ENCODE results near the gene GPR42.

Gene GPR42

DNA sequence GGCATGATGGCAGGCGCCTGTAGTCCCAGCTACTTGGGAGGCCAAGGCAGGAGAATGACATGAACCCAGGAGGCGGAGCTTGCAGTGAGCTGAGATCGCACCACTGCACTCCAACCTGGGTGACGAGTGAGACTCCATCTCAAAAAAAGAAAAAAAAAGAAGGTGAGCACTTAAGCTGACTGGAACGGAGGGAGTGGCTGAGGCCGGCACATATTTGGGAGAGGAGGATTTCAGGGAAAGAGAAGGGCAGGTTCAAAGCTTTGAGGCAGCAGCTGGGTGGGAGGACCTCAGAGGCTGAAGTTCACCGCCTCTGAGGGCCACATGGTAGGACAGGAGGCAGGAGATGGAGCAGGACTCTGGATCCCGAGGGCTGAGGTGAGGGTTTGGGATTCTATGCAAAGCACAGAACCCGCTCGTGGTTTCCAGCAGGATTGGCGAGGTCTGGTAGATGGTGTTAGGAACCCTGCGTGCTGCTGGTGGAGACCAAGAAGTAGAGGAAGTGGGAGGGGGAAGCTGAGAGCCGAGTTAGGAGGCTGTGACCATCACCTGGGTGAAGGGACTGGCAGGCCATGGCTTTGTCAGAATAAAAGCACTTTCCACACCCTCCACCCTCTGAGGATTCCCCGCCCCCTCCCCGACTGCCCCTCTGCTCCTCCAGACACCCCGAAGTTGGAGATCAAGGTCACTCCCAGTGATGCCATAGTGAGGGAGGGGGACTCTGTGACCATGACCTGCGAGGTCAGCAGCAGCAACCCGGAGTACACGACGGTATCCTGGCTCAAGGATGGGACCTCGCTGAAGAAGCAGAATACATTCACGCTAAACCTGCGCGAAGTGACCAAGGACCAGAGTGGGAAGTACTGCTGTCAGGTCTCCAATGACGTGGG is 33.5 kb upstream of the GPR42 start:
- no peak for DNase-seq (ENCODE audit: low read depth)
- TF ChIP-seq MYC (IDR thresholded peaks at IDR 0.05; ENCODE audit: low read depth, low read length) (no peak), POLR2A (IDR thresholded peaks at IDR 0.05; ENCODE audit: extremely low read depth, insufficient read length) (no peak)
- TF ChIP-seq, protein P1, sequence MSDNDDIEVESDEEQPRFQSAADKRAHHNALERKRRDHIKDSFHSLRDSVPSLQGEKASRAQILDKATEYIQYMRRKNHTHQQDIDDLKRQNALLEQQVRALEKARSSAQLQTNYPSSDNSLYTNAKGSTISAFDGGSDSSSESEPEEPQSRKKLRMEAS (IDR thresholded peaks at IDR 0.05; ENCODE audit: low read depth, low read length): no peak

DNA sequence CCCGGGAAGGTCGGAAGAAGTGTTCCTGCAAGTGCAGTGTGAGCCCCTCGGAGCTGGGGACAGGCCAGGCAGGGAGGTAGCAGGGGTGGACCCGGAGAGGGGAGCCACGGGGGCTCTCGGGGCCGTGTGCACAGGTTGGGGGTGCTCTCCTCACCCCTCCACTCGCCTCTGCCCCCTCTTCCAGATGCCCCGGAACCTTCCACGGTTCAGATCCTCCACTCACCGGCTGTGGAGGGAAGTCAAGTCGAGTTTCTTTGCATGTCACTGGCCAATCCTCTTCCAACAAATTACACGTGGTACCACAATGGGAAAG is 32.9 kb upstream of the GPR42 start:
- TF ChIP-seq, protein P2, sequence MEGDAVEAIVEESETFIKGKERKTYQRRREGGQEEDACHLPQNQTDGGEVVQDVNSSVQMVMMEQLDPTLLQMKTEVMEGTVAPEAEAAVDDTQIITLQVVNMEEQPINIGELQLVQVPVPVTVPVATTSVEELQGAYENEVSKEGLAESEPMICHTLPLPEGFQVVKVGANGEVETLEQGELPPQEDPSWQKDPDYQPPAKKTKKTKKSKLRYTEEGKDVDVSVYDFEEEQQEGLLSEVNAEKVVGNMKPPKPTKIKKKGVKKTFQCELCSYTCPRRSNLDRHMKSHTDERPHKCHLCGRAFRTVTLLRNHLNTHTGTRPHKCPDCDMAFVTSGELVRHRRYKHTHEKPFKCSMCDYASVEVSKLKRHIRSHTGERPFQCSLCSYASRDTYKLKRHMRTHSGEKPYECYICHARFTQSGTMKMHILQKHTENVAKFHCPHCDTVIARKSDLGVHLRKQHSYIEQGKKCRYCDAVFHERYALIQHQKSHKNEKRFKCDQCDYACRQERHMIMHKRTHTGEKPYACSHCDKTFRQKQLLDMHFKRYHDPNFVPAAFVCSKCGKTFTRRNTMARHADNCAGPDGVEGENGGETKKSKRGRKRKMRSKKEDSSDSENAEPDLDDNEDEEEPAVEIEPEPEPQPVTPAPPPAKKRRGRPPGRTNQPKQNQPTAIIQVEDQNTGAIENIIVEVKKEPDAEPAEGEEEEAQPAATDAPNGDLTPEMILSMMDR (IDR thresholded peaks at IDR 0.05; ENCODE audit: low read depth, low read length): no peak
- no peak overlapping the region for H3K4me3 ChIP-seq (ENCODE audit: low read depth, low read length)
- no peak for DNase-seq (ENCODE audit: low read depth)

More for the DNA sequence above, 33.5 kb upstream of the GPR42 start:
- H3K4me3 ChIP-seq (ENCODE audit: low read depth, low read length): no peak overlapping the region

DNA sequence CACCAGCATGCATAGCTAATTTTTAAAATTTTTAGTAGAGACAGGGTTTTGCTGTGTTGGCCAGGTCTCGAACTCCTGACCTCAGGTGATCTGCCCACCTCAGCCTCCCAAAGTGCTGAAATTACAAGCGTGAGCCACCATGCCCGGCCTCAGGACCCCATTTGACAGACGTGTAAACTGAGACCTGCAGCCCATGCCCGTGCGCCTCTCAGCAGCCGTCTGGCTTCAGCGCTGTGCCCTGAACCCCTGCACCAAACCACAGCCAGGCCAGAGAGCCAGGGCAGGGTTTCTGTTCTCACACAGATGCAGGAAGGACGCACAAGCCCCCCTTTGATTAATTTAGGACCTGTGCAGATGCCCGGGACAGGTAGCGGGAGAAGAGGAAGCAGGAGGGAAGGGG is 30.4 kb upstream of the GPR42 start:
- H3K4me3 ChIP-seq (ENCODE audit: low read depth, low read length): no peak overlapping the region
- TF ChIP-seq, protein P2 (IDR thresholded peaks at IDR 0.05; ENCODE audit: low read depth, low read length): no peak
- TF ChIP-seq POLR2A (IDR thresholded peaks at IDR 0.05; ENCODE audit: extremely low read depth, insufficient read length) (no peak), MYC (IDR thresholded peaks at IDR 0.05; ENCODE audit: low read depth, low read length) (no peak)
- TF ChIP-seq, protein P1 (IDR thresholded peaks at IDR 0.05; ENCODE audit: low read depth, low read length): no peak
- no peak for DNase-seq (ENCODE audit: low read depth)

DNA sequence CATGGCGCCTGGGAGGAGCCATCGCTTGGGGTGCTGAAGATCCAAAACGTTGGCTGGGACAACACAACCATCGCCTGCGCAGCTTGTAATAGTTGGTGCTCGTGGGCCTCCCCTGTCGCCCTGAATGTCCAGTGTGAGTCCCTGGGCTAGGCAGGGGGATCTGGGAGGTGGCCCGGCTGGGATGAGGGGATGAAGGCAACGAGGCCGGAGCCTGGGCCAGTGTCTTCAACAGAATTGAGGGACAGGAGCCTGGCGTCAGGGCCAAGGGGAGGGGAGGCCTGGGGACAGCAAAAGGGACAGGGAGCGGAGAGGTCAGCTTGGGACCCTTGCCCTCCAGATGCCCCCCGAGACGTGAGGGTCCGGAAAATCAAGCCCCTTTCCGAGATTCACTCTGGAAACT is 29.9 kb upstream of the GPR42 start:
- TF ChIP-seq MYC (IDR thresholded peaks at IDR 0.05; ENCODE audit: low read depth, low read length): no peak
- TF ChIP-seq, protein P2 (IDR thresholded peaks at IDR 0.05; ENCODE audit: low read depth, low read length): no peak
- TF ChIP-seq POLR2A (IDR thresholded peaks at IDR 0.05; ENCODE audit: extremely low read depth, insufficient read length): no peak
- TF ChIP-seq, protein P1 (IDR thresholded peaks at IDR 0.05; ENCODE audit: low read depth, low read length): no peak
- no peak for DNase-seq (ENCODE audit: low read depth)
- no peak overlapping the region for H3K4me3 ChIP-seq (ENCODE audit: low read depth, low read length)

DNA sequence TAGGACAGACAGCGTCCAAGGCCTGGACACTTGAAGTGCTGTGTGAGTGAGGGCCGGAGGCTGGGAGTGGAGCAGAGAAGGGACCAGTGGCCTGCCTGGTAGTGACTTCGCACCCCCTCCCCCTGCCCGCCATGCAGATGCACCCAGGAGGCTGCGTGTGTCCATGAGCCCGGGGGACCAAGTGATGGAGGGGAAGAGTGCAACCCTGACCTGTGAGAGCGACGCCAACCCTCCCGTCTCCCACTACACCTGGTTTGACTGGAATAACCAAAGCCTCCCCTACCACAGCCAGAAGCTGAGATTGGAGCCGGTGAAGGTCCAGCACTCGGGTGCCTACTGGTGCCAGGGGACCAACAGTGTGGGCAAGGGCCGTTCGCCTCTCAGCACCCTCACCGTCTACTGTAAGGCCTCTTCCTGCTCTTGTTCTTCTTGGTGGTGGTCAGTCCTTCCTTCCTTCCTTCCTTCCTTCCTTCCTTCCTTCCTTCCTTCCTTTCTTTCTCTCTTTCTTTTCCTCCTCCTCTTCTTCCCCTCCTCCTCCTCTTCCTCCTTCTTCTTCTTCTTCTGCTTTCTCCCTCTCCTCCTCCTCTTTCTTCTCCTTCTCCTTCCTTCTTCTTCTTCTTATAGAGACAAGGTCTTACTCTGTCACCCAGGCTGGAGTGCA is 29.2 kb upstream of the GPR42 start:
- DNase-seq (ENCODE audit: low read depth): no peak
- no peak overlapping the region for H3K4me3 ChIP-seq (ENCODE audit: low read depth, low read length)
- TF ChIP-seq POLR2A (IDR thresholded peaks at IDR 0.05; ENCODE audit: extremely low read depth, insufficient read length) (no peak), MYC (IDR thresholded peaks at IDR 0.05; ENCODE audit: low read depth, low read length) (no peak)
- TF ChIP-seq, protein P2 (IDR thresholded peaks at IDR 0.05; ENCODE audit: low read depth, low read length): no peak
- TF ChIP-seq, protein P1 (IDR thresholded peaks at IDR 0.05; ENCODE audit: low read depth, low read length): no peak

DNA sequence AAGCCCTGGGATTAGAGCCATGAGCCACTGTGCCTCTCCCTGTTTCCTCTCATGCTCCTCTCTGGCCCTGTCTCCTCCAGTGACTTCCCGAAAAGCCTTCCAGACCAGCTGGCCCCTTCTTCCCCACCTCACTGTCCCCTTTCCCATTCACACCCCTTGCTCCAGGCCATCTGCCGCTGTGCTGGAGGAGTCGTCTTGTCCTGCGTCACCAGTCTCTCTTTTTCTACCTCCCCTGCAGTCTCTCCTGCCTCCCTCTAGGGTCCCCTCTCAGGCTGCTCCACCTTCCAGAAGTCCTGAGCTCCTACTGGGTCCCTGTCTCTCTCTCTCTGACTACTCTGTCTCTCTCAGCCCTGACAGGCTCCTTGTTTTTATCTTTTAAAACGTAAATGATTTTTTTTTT is 28.4 kb upstream of the GPR42 start:
- no peak for DNase-seq (ENCODE audit: low read depth)
- no peak overlapping the region for H3K4me3 ChIP-seq (ENCODE audit: low read depth, low read length)

More for the DNA sequence above, 28.4 kb upstream of the GPR42 start:
- TF ChIP-seq POLR2A (IDR thresholded peaks at IDR 0.05; ENCODE audit: extremely low read depth, insufficient read length) (no peak), MYC (IDR thresholded peaks at IDR 0.05; ENCODE audit: low read depth, low read length) (no peak)
- TF ChIP-seq, protein P1 (IDR thresholded peaks at IDR 0.05; ENCODE audit: low read depth, low read length): no peak
- TF ChIP-seq, protein P2 (IDR thresholded peaks at IDR 0.05; ENCODE audit: low read depth, low read length): no peak
